ENCODE results near the gene AJAP1. TPM values are rescaled to one million over a fixed set of nuclear protein-coding genes. Genes with fewer than 3 reads are reported as not detected.

The AJAP1 gene
- polyA plus RNA-seq, 1 donor from 2014 or later: 7.9 TPM

DNA sequence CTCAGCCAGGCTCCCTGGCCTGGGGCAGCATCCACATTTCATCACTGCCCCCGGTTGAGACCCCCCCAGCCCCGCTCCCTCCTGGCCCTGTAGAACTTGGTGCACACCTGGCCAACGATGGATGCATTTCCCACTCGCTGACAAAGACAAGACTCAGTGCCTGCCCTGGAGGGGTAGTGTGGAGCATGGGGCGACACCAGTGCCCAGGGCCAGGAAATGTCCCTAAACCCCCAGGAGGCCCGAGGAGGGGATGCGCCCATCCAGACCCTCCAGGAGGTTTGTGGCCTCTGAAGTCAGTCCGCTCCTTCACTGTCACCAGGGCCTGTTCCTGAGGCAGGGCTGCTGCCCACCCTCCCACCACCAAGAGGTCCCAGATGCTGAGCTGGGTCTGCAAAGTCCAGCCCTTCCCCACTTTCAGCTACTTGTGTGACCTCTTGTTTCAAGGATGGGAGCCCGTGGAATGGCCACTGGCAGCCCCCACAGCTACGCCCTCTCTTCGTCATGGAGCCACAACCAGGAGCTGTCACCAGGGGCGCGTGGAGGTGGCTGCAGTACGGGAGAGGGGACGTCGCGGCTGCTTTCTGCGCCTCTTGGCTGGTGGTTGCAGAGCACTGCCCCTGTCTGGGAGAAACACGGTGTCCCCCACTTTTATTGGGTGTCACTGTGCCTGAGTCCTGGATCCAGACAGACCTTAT, 35.7 kb downstream of the AJAP1 start:
- H3K4me2 ChIP-seq (ENCODE audit: low read length): no peak overlapping the region
- no peaks in the 10 kb centered on the region for H3K36me3 ChIP-seq (ENCODE audit: insufficient read depth, low read length)
- H3K9ac ChIP-seq (ENCODE audit: low read length): no peak overlapping the region
- H3K27me3 ChIP-seq (ENCODE audit: insufficient read depth, low read depth, low read length): no peaks in the 10 kb centered on the region
- no peak overlapping the region for H3K27ac ChIP-seq (ENCODE audit: low read length)
- no peaks in the 10 kb centered on the region for H3F3A ChIP-seq (ENCODE audit: insufficient read depth, low read length, poor library complexity, severe bottlenecking)
- H3K9me2 ChIP-seq (ENCODE audit: insufficient read depth, low read length): no peaks in the 10 kb centered on the region
- no peaks in the 10 kb centered on the region for H4K20me1 ChIP-seq (ENCODE audit: insufficient read depth)
- no peaks in the 10 kb centered on the region for H3K9me3 ChIP-seq (ENCODE audit: low read length)
- no peak overlapping the region for H2AFZ ChIP-seq (ENCODE audit: low read depth, low read length)
- no peaks in the 10 kb centered on the region for H3K79me2 ChIP-seq (replicated peaks; ENCODE audit: insufficient read depth, low read length)
- TF ChIP-seq, protein P1, sequence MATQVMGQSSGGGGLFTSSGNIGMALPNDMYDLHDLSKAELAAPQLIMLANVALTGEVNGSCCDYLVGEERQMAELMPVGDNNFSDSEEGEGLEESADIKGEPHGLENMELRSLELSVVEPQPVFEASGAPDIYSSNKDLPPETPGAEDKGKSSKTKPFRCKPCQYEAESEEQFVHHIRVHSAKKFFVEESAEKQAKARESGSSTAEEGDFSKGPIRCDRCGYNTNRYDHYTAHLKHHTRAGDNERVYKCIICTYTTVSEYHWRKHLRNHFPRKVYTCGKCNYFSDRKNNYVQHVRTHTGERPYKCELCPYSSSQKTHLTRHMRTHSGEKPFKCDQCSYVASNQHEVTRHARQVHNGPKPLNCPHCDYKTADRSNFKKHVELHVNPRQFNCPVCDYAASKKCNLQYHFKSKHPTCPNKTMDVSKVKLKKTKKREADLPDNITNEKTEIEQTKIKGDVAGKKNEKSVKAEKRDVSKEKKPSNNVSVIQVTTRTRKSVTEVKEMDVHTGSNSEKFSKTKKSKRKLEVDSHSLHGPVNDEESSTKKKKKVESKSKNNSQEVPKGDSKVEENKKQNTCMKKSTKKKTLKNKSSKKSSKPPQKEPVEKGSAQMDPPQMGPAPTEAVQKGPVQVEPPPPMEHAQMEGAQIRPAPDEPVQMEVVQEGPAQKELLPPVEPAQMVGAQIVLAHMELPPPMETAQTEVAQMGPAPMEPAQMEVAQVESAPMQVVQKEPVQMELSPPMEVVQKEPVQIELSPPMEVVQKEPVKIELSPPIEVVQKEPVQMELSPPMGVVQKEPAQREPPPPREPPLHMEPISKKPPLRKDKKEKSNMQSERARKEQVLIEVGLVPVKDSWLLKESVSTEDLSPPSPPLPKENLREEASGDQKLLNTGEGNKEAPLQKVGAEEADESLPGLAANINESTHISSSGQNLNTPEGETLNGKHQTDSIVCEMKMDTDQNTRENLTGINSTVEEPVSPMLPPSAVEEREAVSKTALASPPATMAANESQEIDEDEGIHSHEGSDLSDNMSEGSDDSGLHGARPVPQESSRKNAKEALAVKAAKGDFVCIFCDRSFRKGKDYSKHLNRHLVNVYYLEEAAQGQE (IDR thresholded peaks at IDR 0.05; ENCODE audit: borderline replicate concordance): no peak
- TF ChIP-seq POLR2AphosphoS5 (IDR thresholded peaks at IDR 0.05) (no peak), SMC3 (conservative IDR thresholded peaks at IDR 0.05; ENCODE audit: poor library complexity) (no peak), RAD21 (conservative IDR thresholded peaks at IDR 0.05) (no peak), MXI1 (conservative IDR thresholded peaks at IDR 0.05; ENCODE audit: poor library complexity, severe bottlenecking) (no peak), TAF1 (IDR thresholded peaks at IDR 0.05; ENCODE audit: low read depth) (no peak), EZH2 (IDR thresholded peaks at IDR 0.05; ENCODE audit: borderline replicate concordance, insufficient read depth, low read length, poor library complexity, severe bottlenecking) (no peak), EP300 (conservative IDR thresholded peaks at IDR 0.05; ENCODE audit: poor library complexity, severe bottlenecking) (no peak)
- TF ChIP-seq, protein P2, sequence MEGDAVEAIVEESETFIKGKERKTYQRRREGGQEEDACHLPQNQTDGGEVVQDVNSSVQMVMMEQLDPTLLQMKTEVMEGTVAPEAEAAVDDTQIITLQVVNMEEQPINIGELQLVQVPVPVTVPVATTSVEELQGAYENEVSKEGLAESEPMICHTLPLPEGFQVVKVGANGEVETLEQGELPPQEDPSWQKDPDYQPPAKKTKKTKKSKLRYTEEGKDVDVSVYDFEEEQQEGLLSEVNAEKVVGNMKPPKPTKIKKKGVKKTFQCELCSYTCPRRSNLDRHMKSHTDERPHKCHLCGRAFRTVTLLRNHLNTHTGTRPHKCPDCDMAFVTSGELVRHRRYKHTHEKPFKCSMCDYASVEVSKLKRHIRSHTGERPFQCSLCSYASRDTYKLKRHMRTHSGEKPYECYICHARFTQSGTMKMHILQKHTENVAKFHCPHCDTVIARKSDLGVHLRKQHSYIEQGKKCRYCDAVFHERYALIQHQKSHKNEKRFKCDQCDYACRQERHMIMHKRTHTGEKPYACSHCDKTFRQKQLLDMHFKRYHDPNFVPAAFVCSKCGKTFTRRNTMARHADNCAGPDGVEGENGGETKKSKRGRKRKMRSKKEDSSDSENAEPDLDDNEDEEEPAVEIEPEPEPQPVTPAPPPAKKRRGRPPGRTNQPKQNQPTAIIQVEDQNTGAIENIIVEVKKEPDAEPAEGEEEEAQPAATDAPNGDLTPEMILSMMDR (IDR thresholded peaks at IDR 0.05; ENCODE audit: poor library complexity, severe bottlenecking): no peak
- H3K4me3 ChIP-seq (ENCODE audit: low read length): no peak overlapping the region

GRCh38 chr1:4690951-4691675, 36.7 kb downstream of the AJAP1 start:
- H3K9me2 ChIP-seq (ENCODE audit: insufficient read depth, low read length): no peaks in the 10 kb centered on the region
- no peak overlapping the region for H2AFZ ChIP-seq (ENCODE audit: low read depth, low read length)
- H3K9me3 ChIP-seq (ENCODE audit: low read length): no peaks in the 10 kb centered on the region
- H3K4me3 ChIP-seq (ENCODE audit: low read length): no peak overlapping the region
- no peaks in the 10 kb centered on the region for H3K79me2 ChIP-seq (replicated peaks; ENCODE audit: insufficient read depth, low read length)
- no peak overlapping the region for H3K9ac ChIP-seq (ENCODE audit: low read length)
- TF ChIP-seq, protein P2 (IDR thresholded peaks at IDR 0.05; ENCODE audit: poor library complexity, severe bottlenecking): no peak
- no peaks in the 10 kb centered on the region for H3F3A ChIP-seq (ENCODE audit: insufficient read depth, low read length, poor library complexity, severe bottlenecking)
- H3K36me3 ChIP-seq (ENCODE audit: insufficient read depth, low read length): no peaks in the 10 kb centered on the region
- H3K27me3 ChIP-seq (ENCODE audit: insufficient read depth, low read depth, low read length): no peaks in the 10 kb centered on the region
- no peak overlapping the region for H3K27ac ChIP-seq (ENCODE audit: low read length)
- no peaks in the 10 kb centered on the region for H4K20me1 ChIP-seq (ENCODE audit: insufficient read depth)
- no peak overlapping the region for H3K4me2 ChIP-seq (ENCODE audit: low read length)

Data from neural cell (in vitro differentiated cells).